Gastroesophageal sphincter (tissue), 3 donors: ENCODE data around the gene CELA2B.

Source experiments
- EP300 ChIP-seq: sonication (generic); formaldehyde crosslinking; IDR thresholded peaks from one replicate; pipeline ENCODE4 v1.6.1; 2017; ENCODE audit warnings: antibody characterized with exemption, mild to moderate bottlenecking
- POLR2A ChIP-seq, 2 donors: fragments of 450-650 bp; IDR thresholded peaks; one replicate each; pipeline ENCODE4 v1.6.1; 2017; ENCODE audit warnings: antibody characterized with exemption in 2 of 2, mild to moderate bottlenecking in 2 of 2, moderate library complexity in 1 of 2
- POLR2AphosphoS5 ChIP-seq: sonication (generic); formaldehyde crosslinking; IDR thresholded peaks from one replicate; pipeline ENCODE4 v1.6.1; 2017; ENCODE audit warnings: antibody characterized with exemption
- TF ChIP-seq, protein P1 (sequence below), 4 experiments: fragments of 200-600 bp in 2 of 4; fragments of 450-650 bp in 2 of 4; sonication (generic) in 1 of 4; IDR thresholded peaks; one replicate each; pipeline ENCODE4 v1.5.1; 2017 to 2019; ENCODE audit warnings: antibody characterized with exemption in 4 of 4, mild to moderate bottlenecking in 2 of 4, moderate library complexity in 2 of 4

DNA sequence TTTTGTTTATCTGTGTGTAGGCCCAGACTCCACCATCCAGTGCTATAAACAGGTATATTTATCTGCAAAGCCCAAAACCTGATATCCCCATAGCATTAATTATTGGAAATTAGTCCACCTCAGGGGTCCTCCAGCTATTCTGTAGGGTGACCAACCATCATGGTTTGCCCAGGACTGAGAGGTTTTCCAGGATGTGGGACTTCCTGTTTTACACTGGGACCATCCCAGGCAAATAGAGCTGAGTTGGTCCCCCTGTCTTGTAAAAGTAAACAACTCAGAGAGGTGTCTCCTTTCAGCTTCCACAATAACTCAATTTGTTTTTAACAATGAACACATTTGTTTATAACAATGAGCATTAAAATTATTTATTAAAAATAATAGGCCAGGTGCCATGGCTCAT lies 7.8 kb upstream of the CELA2B start:
- TF ChIP-seq, protein P1, sequence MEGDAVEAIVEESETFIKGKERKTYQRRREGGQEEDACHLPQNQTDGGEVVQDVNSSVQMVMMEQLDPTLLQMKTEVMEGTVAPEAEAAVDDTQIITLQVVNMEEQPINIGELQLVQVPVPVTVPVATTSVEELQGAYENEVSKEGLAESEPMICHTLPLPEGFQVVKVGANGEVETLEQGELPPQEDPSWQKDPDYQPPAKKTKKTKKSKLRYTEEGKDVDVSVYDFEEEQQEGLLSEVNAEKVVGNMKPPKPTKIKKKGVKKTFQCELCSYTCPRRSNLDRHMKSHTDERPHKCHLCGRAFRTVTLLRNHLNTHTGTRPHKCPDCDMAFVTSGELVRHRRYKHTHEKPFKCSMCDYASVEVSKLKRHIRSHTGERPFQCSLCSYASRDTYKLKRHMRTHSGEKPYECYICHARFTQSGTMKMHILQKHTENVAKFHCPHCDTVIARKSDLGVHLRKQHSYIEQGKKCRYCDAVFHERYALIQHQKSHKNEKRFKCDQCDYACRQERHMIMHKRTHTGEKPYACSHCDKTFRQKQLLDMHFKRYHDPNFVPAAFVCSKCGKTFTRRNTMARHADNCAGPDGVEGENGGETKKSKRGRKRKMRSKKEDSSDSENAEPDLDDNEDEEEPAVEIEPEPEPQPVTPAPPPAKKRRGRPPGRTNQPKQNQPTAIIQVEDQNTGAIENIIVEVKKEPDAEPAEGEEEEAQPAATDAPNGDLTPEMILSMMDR (IDR thresholded peaks at IDR 0.05) = no peak
- TF ChIP-seq POLR2AphosphoS5 (no peak), POLR2A (IDR thresholded peaks at IDR 0.05) (no peak), EP300 (no peak)
